Tibial nerve (tissue), 4 donors: ENCODE results near the gene ST6GALNAC3. TPM values are rescaled to one million over a fixed set of nuclear protein-coding genes. Genes with fewer than 3 reads are reported as not detected.
A peak's percentile ranks its signal among the peaks of the same experiment; 100 is the strongest.

Source experiments
- DNase-seq, 2 donors: peaks; one replicate each; pipeline ENCODE4 v3.0.0-alpha.2; 2019; ENCODE audit warnings: low spot score in 2 of 2
- H3K27ac ChIP-seq, 4 donors: fragments of 200-600 bp; sonication (generic) in 3 of 4; one replicate each; pipeline ENCODE4 v1.5.1; 2017 to 2019; ENCODE audit warnings: mild to moderate bottlenecking in 1 of 4
- H3K27me3 ChIP-seq, 2 donors: fragments of 200-600 bp; sonication (generic) in 1 of 2; one replicate each; pipeline versions ENCODE4 v1.5.1 to v1.6.0; 2017 to 2019
- H3K36me3 ChIP-seq, 3 donors: fragments of 200-600 bp; sonication (generic); one replicate each; pipeline ENCODE4 v1.5.1; 2018 to 2019
- H3K4me1 ChIP-seq, 4 donors: fragments of 200-600 bp; sonication (generic) in 3 of 4; one replicate each; pipeline ENCODE4 v1.5.1; 2017 to 2019
- H3K4me3 ChIP-seq, 4 donors: fragments of 200-600 bp; sonication (generic) in 3 of 4; one replicate each; pipeline ENCODE4 v1.5.1; 2017 to 2019; ENCODE audit warnings: mild to moderate bottlenecking in 1 of 4, moderate library complexity in 1 of 4
- H3K9me3 ChIP-seq, 4 donors: fragments of 200-600 bp; sonication (generic) in 3 of 4; one replicate each; pipeline ENCODE4 v1.5.1; 2017 to 2019
- CTCF ChIP-seq, 5 experiments: fragments of 200-600 bp in 3 of 5; fragments of 450-650 bp in 2 of 5; sonication (generic) in 3 of 5; IDR thresholded peaks; one replicate each; pipeline ENCODE4 v1.5.1; 2016 to 2019; ENCODE audit warnings: antibody characterized with exemption in 5 of 5, mild to moderate bottlenecking in 3 of 5, moderate library complexity in 2 of 5
- EP300 ChIP-seq, 2 donors: sonication (generic); formaldehyde crosslinking; IDR thresholded peaks; one replicate each; pipeline ENCODE4 v1.6.1; 2017; ENCODE audit warnings: antibody characterized with exemption in 2 of 2, mild to moderate bottlenecking in 1 of 2
- POLR2A ChIP-seq, 2 donors: fragments of 450-650 bp; IDR thresholded peaks; one replicate each; pipeline ENCODE4 v1.6.1; 2017; ENCODE audit warnings: antibody characterized with exemption in 2 of 2, mild to moderate bottlenecking in 2 of 2, moderate library complexity in 2 of 2
- WGBS, 2 donors: methylation state at CpG; one replicate each; pipeline ENCODE4 v1.1.5; 2018; 5-methylcytosine and 5-hydroxymethylcytosine counted together
- total RNA-seq, 4 donors: library from RNA; depleted of rRNA; stranded (reverse); fragments of >200 nt; gene quantifications; one replicate each; pipeline ENCODE4 v1.1.0, GENCODE V29; 2016

The ST6GALNAC3 gene
- total RNA-seq, 4 donors from 2014 or later, result 2.7 to 6.6 (median 4.9) TPM

- no peak for DNase-seq
- 79 to 88% methylated on average over 6 of the region's 6 CpGs for WGBS, 2 donors
Measured at GRCh38 chr1:76129731-76130130, 55.2 kb downstream of the ST6GALNAC3 start.

GRCh38 chr1:76130992-76131391 is 56.4 kb downstream of the ST6GALNAC3 start:
- H3K27ac ChIP-seq, result no peak overlapping the region
- H3K9me3 ChIP-seq, result no peaks in the 10 kb centered on the region
- 96 to 98% methylated on average over 4 of the region's 4 CpGs for WGBS, 2 donors
- peaks cover 0 to 10% (median 0%) of the 10 kb centered on the region in 3 donors for H3K36me3 ChIP-seq
- TF ChIP-seq POLR2A (IDR thresholded peaks at IDR 0.05) (no peak), EP300 (IDR thresholded peaks at IDR 0.05) (no peak), CTCF (IDR thresholded peaks at IDR 0.05) (no peak)
- no peak for DNase-seq
- no peaks in the 10 kb centered on the region for H3K4me1 ChIP-seq
- no peak overlapping the region for H3K4me3 ChIP-seq
- no peaks in the 10 kb centered on the region for H3K27me3 ChIP-seq

More at GRCh38 chr1:76129731-76130130, 55.2 kb downstream of the ST6GALNAC3 start:
- no peaks in the 10 kb centered on the region for H3K4me1 ChIP-seq
- H3K4me3 ChIP-seq, result no peak overlapping the region
- TF ChIP-seq CTCF (IDR thresholded peaks at IDR 0.05), result no peak
- TF ChIP-seq POLR2A (IDR thresholded peaks at IDR 0.05), result no peak
- TF ChIP-seq EP300 (IDR thresholded peaks at IDR 0.05), result no peak
- no peaks in the 10 kb centered on the region for H3K27me3 ChIP-seq
- no peaks in the 10 kb centered on the region for H3K9me3 ChIP-seq
- H3K36me3 ChIP-seq, result peaks cover 0 to 10% (median 0%) of the 10 kb centered on the region in 3 donors
- H3K27ac ChIP-seq, result no peak overlapping the region

- TF ChIP-seq POLR2A (IDR thresholded peaks at IDR 0.05) (no peak), CTCF (IDR thresholded peaks at IDR 0.05) (no peak), EP300 (IDR thresholded peaks at IDR 0.05) (no peak)
- no peak overlapping the region for H3K27ac ChIP-seq
- DNase-seq, result no peak
- H3K9me3 ChIP-seq, result no peaks in the 10 kb centered on the region
- no peaks in the 10 kb centered on the region for H3K36me3 ChIP-seq
- no peaks in the 10 kb centered on the region for H3K27me3 ChIP-seq
- 87 to 88% methylated on average over 2 of the region's 2 CpGs for WGBS, 2 donors
- no peak overlapping the region for H3K4me3 ChIP-seq
- no peaks in the 10 kb centered on the region for H3K4me1 ChIP-seq
Measured at GRCh38 chr1:76133977-76134376, 59.4 kb downstream of the ST6GALNAC3 start.

- H3K4me1 ChIP-seq, result no peaks in the 10 kb centered on the region
- no peaks in the 10 kb centered on the region for H3K9me3 ChIP-seq
- no peak overlapping the region for H3K4me3 ChIP-seq
- H3K27me3 ChIP-seq, result no peaks in the 10 kb centered on the region
- DNase-seq, result no peak
- 69 to 71% methylated on average over 3 of the region's 3 CpGs for WGBS, 2 donors
- no peak for TF ChIP-seq EP300 (IDR thresholded peaks at IDR 0.05)
- H3K36me3 ChIP-seq, result no peaks in the 10 kb centered on the region
- H3K27ac ChIP-seq, result no peak overlapping the region
Measured at GRCh38 chr1:76135835-76136234, 61.3 kb downstream of the ST6GALNAC3 start.

- TF ChIP-seq CTCF (IDR thresholded peaks at IDR 0.05), result no peak
- no peak for TF ChIP-seq EP300 (IDR thresholded peaks at IDR 0.05)
- TF ChIP-seq POLR2A (IDR thresholded peaks at IDR 0.05), result no peak
- no peaks in the 10 kb centered on the region for H3K4me1 ChIP-seq
- 79% methylated on average over 3 of the region's 3 CpGs for WGBS, 2 donors
- H3K9me3 ChIP-seq, result no peaks in the 10 kb centered on the region
- peak overlapping the region in 1 of 4 donors; percentile 61 for H3K27ac ChIP-seq
- DNase-seq, result no peak
- no peaks in the 10 kb centered on the region for H3K36me3 ChIP-seq
- H3K27me3 ChIP-seq, result no peaks in the 10 kb centered on the region
- no peak overlapping the region for H3K4me3 ChIP-seq
Measured at GRCh38 chr1:76136894-76137293, 62.3 kb downstream of the ST6GALNAC3 start.

- H3K4me1 ChIP-seq, result peaks cover 0 to 3% (median 0%) of the 10 kb centered on the region in 4 donors
- 88 to 92% methylated on average over 3 of the region's 3 CpGs for WGBS, 2 donors
- H3K4me3 ChIP-seq, result no peak overlapping the region
- H3K36me3 ChIP-seq, result no peaks in the 10 kb centered on the region
- no peaks in the 10 kb centered on the region for H3K9me3 ChIP-seq
- TF ChIP-seq CTCF (IDR thresholded peaks at IDR 0.05) (no peak), EP300 (IDR thresholded peaks at IDR 0.05) (no peak), POLR2A (IDR thresholded peaks at IDR 0.05) (no peak)
- peak overlapping the region in 1 of 4 donors; percentile 61 for H3K27ac ChIP-seq
- no peak for DNase-seq
- H3K27me3 ChIP-seq, result no peaks in the 10 kb centered on the region
Measured at GRCh38 chr1:76137746-76138145, 63.2 kb downstream of the ST6GALNAC3 start.
